AG10803 (cell line): ENCODE measurements around the gene SLC5A11.
A peak's percentile ranks its signal among the peaks of the same experiment; 100 is the strongest.
"Not testable (repeated sequence)": the region's sequence is repeated elsewhere in the genome, so short reads cannot be mapped to it uniquely, and the experiment has no call there.

ENCODE experiments used
- DNase-seq: peaks from one replicate; pipeline ENCODE4 v3.0.0; 2010; ENCODE audit warnings: low read depth
- H3K4me3 ChIP-seq: 2 replicates; pipeline ENCODE4 v1.5.1; 2011; ENCODE audit warnings: mild to moderate bottlenecking, low read length, control low read depth
- CTCF ChIP-seq: conservative IDR thresholded peaks from 2 replicates; pipeline ENCODE4 v1.5.1; 2011; ENCODE audit warnings: mild to moderate bottlenecking, low read length, control low read depth, inconsistent platforms

Gene SLC5A11

GRCh38 chr16:24883714-24884151 is 38.0 kb downstream of the SLC5A11 start:
- TF ChIP-seq CTCF, result no peak
- DNase-seq, result no peak
- H3K4me3 ChIP-seq, result no peak overlapping the region

- no peak overlapping the region for H3K4me3 ChIP-seq
- TF ChIP-seq CTCF, result no peak
- DNase-seq, result no peak
Measured at GRCh38 chr16:24887472-24887871, 41.7 kb downstream of the SLC5A11 start.

GRCh38 chr16:24890746-24891145 is 45.0 kb downstream of the SLC5A11 start:
- TF ChIP-seq CTCF, result no peak
- DNase-seq, result no peak
- no peak overlapping the region for H3K4me3 ChIP-seq

- no peak for DNase-seq
- TF ChIP-seq CTCF, result no peak
- H3K4me3 ChIP-seq, result no peak overlapping the region
Measured at GRCh38 chr16:24896439-24896838, 50.7 kb downstream of the SLC5A11 start.

- DNase-seq, H3K4me3 ChIP-seq: not testable (repeated sequence)
Measured at GRCh38 chr16:24897522-24897921, 51.8 kb downstream of the SLC5A11 start.

- H3K4me3 ChIP-seq, result no peak overlapping the region
- DNase-seq, result no peak
- TF ChIP-seq CTCF, result no peak
Measured at GRCh38 chr16:24900230-24900629, 54.5 kb downstream of the SLC5A11 start.

GRCh38 chr16:24906199-24906808 is 60.5 kb downstream of the SLC5A11 start:
- no peak overlapping the region for H3K4me3 ChIP-seq
- peak; percentile 57 for TF ChIP-seq CTCF
- DNase-seq, result peak; percentile 26

- DNase-seq, result no peak
- no peak for TF ChIP-seq CTCF
- H3K4me3 ChIP-seq, result no peak overlapping the region
Measured at GRCh38 chr16:24906901-24907300, 61.1 kb downstream of the SLC5A11 start.
